HCT116 (cell line): ENCODE results near the gene KAZN. TPM values are rescaled to one million over a fixed set of nuclear protein-coding genes. Genes with fewer than 3 reads are reported as not detected.

Experiments
- ATAC-seq: fragments of 200-7000 bp; cut with Tn5 transposase; 2 replicates; pipeline ENCODE4 v1.9.1; 2020; ENCODE audit warnings: mild to moderate bottlenecking, moderate library complexity
- BruUV-seq: library from RNA; stranded (reverse); fragments of 400-500 nt; replicated peaks from 2 replicates; lab custom pipeline; 2021; lab: Mats Ljungman, UMichigan
- CTCF ChIA-PET: fragments of 300-600 bp; sonication (Branson Sonifier 250); formaldehyde crosslinking; loops from one replicate; lab custom pipeline; 2021; ENCODE audit warnings: antibody characterized with exemption; lab: Charles Lee
- POLR2A ChIA-PET: fragments of 300-600, 350-600 bp; sonication (Branson Sonifier 250); formaldehyde crosslinking; loops from one replicate; lab custom pipeline; 2021; ENCODE audit warnings: antibody characterized with exemption; lab: Charles Lee
- RAD21 ChIA-PET, 2 experiments: fragments of 300-600 bp; sonication (Branson Sonifier 250); formaldehyde crosslinking; loops; one replicate each; lab custom pipeline; 2023; ENCODE audit warnings: low total read pairs in 2 of 2; ENCODE audit not compliant: uncharacterized antibody in 2 of 2, unreplicated experiment in 2 of 2, low non-redundant PET in 1 of 2; lab: Charles Lee
- DNase-seq: peaks from one replicate; pipeline ENCODE4 v3.0.0-alpha.2; 2010; ENCODE audit warnings: low read depth, low spot score
- H2AFZ ChIP-seq: fragments of 200-600 bp; shearing (Covaris generic), sonication (generic); 2 replicates; pipeline ENCODE4 v1.6.1; 2017; ENCODE audit warnings: low read depth, mixed run types, mixed read lengths, antibody characterized with exemption, low read length; ENCODE audit not compliant: poor library complexity, severe bottlenecking
- H3K27ac ChIP-seq: 2 replicates; pipeline ENCODE4 v1.5.1; 2012; ENCODE audit warnings: low read depth, low read length
- H3K27me3 ChIP-seq: fragments of 200-600 bp; sonication (generic); 2 replicates; pipeline ENCODE4 v1.6.1; 2016; ENCODE audit warnings: mixed run types, low read length, mixed read lengths; ENCODE audit not compliant: insufficient read depth
- H3K36me3 ChIP-seq, 2 experiments: fragments of 200-500 bp in 1 of 2; fragments of 200-600 bp in 1 of 2; sonication (Bioruptor generic) in 1 of 2; sonication (generic) in 1 of 2; 2 replicates each; pipeline versions ENCODE4 v1.5.1 to v1.6.1; 2014 to 2016; ENCODE audit warnings: low read length in 2 of 2, inconsistent platforms in 1 of 2, mixed read lengths in 1 of 2, mixed run types in 1 of 2; ENCODE audit not compliant: insufficient read depth in 2 of 2, control insufficient read depth in 1 of 2
- H3K4me1 ChIP-seq, 2 experiments: fragments of 200-600 bp in 1 of 2; sonication (generic) in 1 of 2; 2 replicates each; pipeline versions ENCODE4 v1.5.1 to v1.6.1; 2012 to 2017; ENCODE audit warnings: low read length in 2 of 2, inconsistent platforms in 1 of 2, mild to moderate bottlenecking in 1 of 2, mixed read lengths in 1 of 2, mixed run types in 1 of 2, moderate library complexity in 1 of 2; ENCODE audit not compliant: insufficient read depth in 2 of 2, control insufficient read depth in 1 of 2
- H3K4me2 ChIP-seq: fragments of 200-600 bp; sonication (generic); 2 replicates; pipeline ENCODE4 v1.6.1; 2017; ENCODE audit warnings: mixed run types, low read length, mixed read lengths
- H3K4me3 ChIP-seq, 2 experiments: fragments of 200-600 bp in 1 of 2; sonication (generic) in 1 of 2; replicated peaks in 1 of 2; 2 replicates each; pipeline ENCODE4 v1.5.1; 2011 to 2016; ENCODE audit warnings: low read length in 2 of 2, control low read depth in 1 of 2, low read depth in 1 of 2, mild to moderate bottlenecking in 1 of 2, mixed read lengths in 1 of 2, mixed run types in 1 of 2
- H3K79me2 ChIP-seq: fragments of 200-600 bp; sonication (generic); 2 replicates; pipeline ENCODE4 v1.6.1; 2017; ENCODE audit warnings: mild to moderate bottlenecking, mixed run types, low read length, moderate library complexity, mixed read lengths; ENCODE audit not compliant: insufficient read depth
- H3K9ac ChIP-seq: fragments of 200-600 bp; sonication (generic); 2 replicates; pipeline ENCODE4 v1.6.1; 2016; ENCODE audit warnings: low read length, mixed read lengths
- H3K9me2 ChIP-seq: fragments of 200-600 bp; sonication (generic), shearing (Covaris generic); 2 replicates; pipeline ENCODE4 v1.6.1; 2017; ENCODE audit warnings: mixed run types, mild to moderate bottlenecking, moderate library complexity; ENCODE audit not compliant: insufficient read depth
- H3K9me3 ChIP-seq, 2 experiments: fragments of 200-500 bp in 1 of 2; fragments of 200-600 bp in 1 of 2; sonication (Bioruptor generic) in 1 of 2; sonication (generic) in 1 of 2; 2 replicates each; pipeline ENCODE4 v1.6.1; 2014 to 2017; ENCODE audit warnings: low read length in 2 of 2, mixed read lengths in 2 of 2, inconsistent platforms in 1 of 2, low read depth in 1 of 2, mild to moderate bottlenecking in 1 of 2, mixed run types in 1 of 2, moderate library complexity in 1 of 2; ENCODE audit not compliant: control insufficient read depth in 1 of 2, insufficient read depth in 1 of 2
- H4K20me1 ChIP-seq: fragments of 200-600 bp; sonication (generic), shearing (Covaris generic); 2 replicates; pipeline ENCODE4 v1.6.1; 2017; ENCODE audit warnings: mixed run types, mild to moderate bottlenecking, moderate library complexity; ENCODE audit not compliant: insufficient read depth
- CBX3 ChIP-seq: IDR thresholded peaks from 2 replicates; pipeline ENCODE4 v1.6.1; 2012; ENCODE audit warnings: low read depth
- CEBPB ChIP-seq: IDR thresholded peaks from 2 replicates; pipeline ENCODE4 v1.6.1; 2012; ENCODE audit warnings: low read depth
- ELF1 ChIP-seq: IDR thresholded peaks from 2 replicates; pipeline ENCODE4 v1.6.1; 2012; ENCODE audit warnings: low read depth, borderline replicate concordance
- EZH2 ChIP-seq: fragments of 200-600 bp; sonication (generic); IDR thresholded peaks from 2 replicates; pipeline ENCODE4 v1.6.1; 2017; ENCODE audit warnings: antibody characterized with exemption, mixed run types
- JUND ChIP-seq: IDR thresholded peaks from 2 replicates; pipeline ENCODE4 v1.6.1; 2012
- MAX ChIP-seq: IDR thresholded peaks from 2 replicates; pipeline ENCODE4 v1.6.1; 2012
- RAD21 ChIP-seq: IDR thresholded peaks from 2 replicates; pipeline ENCODE4 v1.6.1; 2012; ENCODE audit warnings: low read depth, mild to moderate bottlenecking
- REST ChIP-seq: IDR thresholded peaks from 2 replicates; pipeline ENCODE4 v1.6.1; 2012; ENCODE audit warnings: low read depth
- YY1 ChIP-seq: IDR thresholded peaks from 2 replicates; pipeline ENCODE4 v1.6.1; 2011; ENCODE audit warnings: low read length, low read depth, moderate library complexity, mild to moderate bottlenecking; ENCODE audit not compliant: insufficient replicate concordance; ENCODE audit errors: extremely low read depth
- ZBTB33 ChIP-seq: IDR thresholded peaks from 2 replicates; pipeline ENCODE4 v1.6.1; 2011; ENCODE audit warnings: mild to moderate bottlenecking, low read length, moderate library complexity; ENCODE audit not compliant: insufficient replicate concordance; ENCODE audit errors: extremely low read depth
- ZNF274 ChIP-seq: fragments of 200-500 bp; sonication (Bioruptor generic); IDR thresholded peaks from 2 replicates; pipeline ENCODE4 v1.6.1; 2014; ENCODE audit warnings: mild to moderate bottlenecking, low read depth, low read length, inconsistent platforms
- intact Hi-C: fragments of 100-400 bp; cut with micrococcal nuclease; formaldehyde crosslinking; loops from 2 replicates; pipeline ENCODE4 v1.10.0; 2022
- total RNA-seq: library from RNA; stranded (reverse); gene quantifications from one replicate; pipeline ENCODE4 v1.2.1, GENCODE V29; 2021; ENCODE audit not compliant: unreplicated experiment

KAZN gene
- total RNA-seq, 1 experiment from 2014 or later = 13.4 TPM

- TF ChIP-seq ELF1 = no peak
- TF ChIP-seq YY1 = peak; percentile 11
- peak; percentile 62; the same call in 1 of the 2 replicates for TF ChIP-seq CBX3
- TF ChIP-seq MAX = no peak
These were observed 143.9 kb downstream of the KAZN start (continued) for GRCh38 chr1:14742181-14742980.

GRCh38 chr1:14743368-14743767 is 144.9 kb downstream of the KAZN start:
- Histone ChIP-seq H3K36me3 (no peaks in the 10 kb centered on the region), H3K4me3 (no peak overlapping the region), H3K9ac (no peak overlapping the region), H4K20me1 (no peaks in the 10 kb centered on the region), H3K27ac (no peak overlapping the region), H3K4me2 (no peak overlapping the region), H2AFZ (no peak overlapping the region), H3K9me2 (no peaks in the 10 kb centered on the region), H3K79me2 (no peaks in the 10 kb centered on the region), H3K4me1 (peaks cover 4 to 22% of the 10 kb centered on the region in 2 experiments; a peak in 3 of 4 replicates), H3K9me3 (no peaks in the 10 kb centered on the region), H3K27me3 (no peaks in the 10 kb centered on the region; the same call in 1 of the 2 replicates)
- no TSS peak for BruUV-seq
- intact Hi-C loops = no loop called here
- CTCF ChIA-PET = no interaction called here
- no peak for DNase-seq
- TF ChIP-seq REST = no peak
- no peak for TF ChIP-seq CEBPB
- TF ChIP-seq ZBTB33 = no peak
- TF ChIP-seq JUND = no peak
- TF ChIP-seq ZNF274 = no peak
- TF ChIP-seq RAD21 = no peak
- TF ChIP-seq YY1 = no peak
- no peak for TF ChIP-seq EZH2
- RAD21 ChIA-PET = no interaction called here
- POLR2A ChIA-PET = no interaction called here
- no peak for ATAC-seq
